ENCODE measurements around the gene CEP350. TPM values are rescaled to one million over a fixed set of nuclear protein-coding genes. Genes with fewer than 3 reads are reported as not detected.

The CEP350 gene
- total and polyA plus RNA-seq, 2 donors (not counting 1 experiment from before 2014, with no cell fraction given): 19.0 to 101 TPM

DNA sequence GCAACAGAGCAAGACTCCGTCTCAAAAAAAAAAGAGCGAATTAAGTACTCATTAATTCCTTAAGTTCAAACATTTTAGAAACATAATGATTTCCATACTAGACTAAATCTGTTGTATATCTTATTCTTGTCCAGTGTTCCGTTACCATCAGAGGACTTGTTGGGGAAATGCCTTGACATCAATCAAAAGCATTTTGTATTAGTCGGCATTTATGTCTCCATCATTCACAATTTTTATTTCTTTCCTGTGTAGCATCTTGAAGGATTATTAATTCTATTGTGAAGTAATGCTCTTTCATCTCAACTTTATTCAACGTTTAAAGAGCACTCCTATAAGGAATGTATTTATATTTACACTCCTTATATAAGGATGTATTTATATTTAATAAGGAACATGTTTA, 117.1 kb downstream of the CEP350 start:
- no peak overlapping the region for H3K9ac ChIP-seq (ENCODE audit: insufficient read depth, low read length)
- H3K79me2 ChIP-seq (ENCODE audit: control insufficient read depth, insufficient read depth, low read length): no peaks in the 10 kb centered on the region
- H3K27me3 ChIP-seq (ENCODE audit: control insufficient read depth, insufficient read depth, low read length): no peaks in the 10 kb centered on the region
- H3K9me3 ChIP-seq (ENCODE audit: control insufficient read depth, insufficient read depth, low read depth, low read length): no peaks in the 10 kb centered on the region
- H3K4me2 ChIP-seq (ENCODE audit: extremely low read depth, insufficient read depth, low read length): no peak overlapping the region
- no peaks in the 10 kb centered on the region for H3K4me1 ChIP-seq (ENCODE audit: control insufficient read depth, extremely low read depth, insufficient read depth, low read length)
- no peak overlapping the region for H3K27ac ChIP-seq (ENCODE audit: insufficient read depth, low read length)
- H2AFZ ChIP-seq (ENCODE audit: low read length): no peak overlapping the region
- no peak for DNase-seq (ENCODE audit: low read depth in 2 of 2)
- no peak overlapping the region for H3K4me3 ChIP-seq (replicated peaks in 1 of 4; ENCODE audit: control extremely low read depth in 1 of 4, insufficient read depth in 1 of 4, low read depth in 3 of 4, low read length in 4 of 4)
- H3K36me3 ChIP-seq (ENCODE audit: control insufficient read depth, insufficient read depth, low read length): peaks cover 2% of the 10 kb centered on the region
- no peaks in the 10 kb centered on the region for H4K20me1 ChIP-seq (ENCODE audit: control insufficient read depth, extremely low read depth, insufficient read depth, low read length)
- no peak for TF ChIP-seq EZH2 (IDR thresholded peaks at IDR 0.05; ENCODE audit: low read length, missing control alignments)
- TF ChIP-seq, protein P1, sequence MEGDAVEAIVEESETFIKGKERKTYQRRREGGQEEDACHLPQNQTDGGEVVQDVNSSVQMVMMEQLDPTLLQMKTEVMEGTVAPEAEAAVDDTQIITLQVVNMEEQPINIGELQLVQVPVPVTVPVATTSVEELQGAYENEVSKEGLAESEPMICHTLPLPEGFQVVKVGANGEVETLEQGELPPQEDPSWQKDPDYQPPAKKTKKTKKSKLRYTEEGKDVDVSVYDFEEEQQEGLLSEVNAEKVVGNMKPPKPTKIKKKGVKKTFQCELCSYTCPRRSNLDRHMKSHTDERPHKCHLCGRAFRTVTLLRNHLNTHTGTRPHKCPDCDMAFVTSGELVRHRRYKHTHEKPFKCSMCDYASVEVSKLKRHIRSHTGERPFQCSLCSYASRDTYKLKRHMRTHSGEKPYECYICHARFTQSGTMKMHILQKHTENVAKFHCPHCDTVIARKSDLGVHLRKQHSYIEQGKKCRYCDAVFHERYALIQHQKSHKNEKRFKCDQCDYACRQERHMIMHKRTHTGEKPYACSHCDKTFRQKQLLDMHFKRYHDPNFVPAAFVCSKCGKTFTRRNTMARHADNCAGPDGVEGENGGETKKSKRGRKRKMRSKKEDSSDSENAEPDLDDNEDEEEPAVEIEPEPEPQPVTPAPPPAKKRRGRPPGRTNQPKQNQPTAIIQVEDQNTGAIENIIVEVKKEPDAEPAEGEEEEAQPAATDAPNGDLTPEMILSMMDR (conservative IDR thresholded peaks at IDR 0.05 in 1 of 2, IDR thresholded peaks at IDR 0.05 in 1 of 2; ENCODE audit: low read depth in 1 of 2, low read length in 2 of 2): no peak

DNA sequence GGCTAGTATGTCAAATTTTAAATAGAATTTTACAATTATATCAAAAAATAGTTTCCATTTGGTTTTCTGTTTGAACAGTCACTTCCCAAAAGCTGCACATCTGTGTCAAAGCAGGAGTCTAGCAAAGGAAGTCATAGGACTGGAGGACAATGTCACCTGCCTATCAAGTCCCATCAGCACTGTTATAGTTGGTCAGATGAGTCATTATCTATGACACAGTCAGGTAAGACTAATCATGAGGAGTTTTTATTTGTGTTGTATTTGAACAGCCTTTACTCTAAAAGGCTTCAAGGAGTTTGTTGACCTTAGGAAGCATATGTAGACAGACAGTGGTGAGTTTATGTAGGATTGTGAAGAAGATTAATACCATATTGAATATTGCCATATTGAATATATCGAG, 125.8 kb downstream of the CEP350 start:
- Histone ChIP-seq H4K20me1 (ENCODE audit: control insufficient read depth, extremely low read depth, insufficient read depth, low read length) (no peaks in the 10 kb centered on the region), H3K4me2 (ENCODE audit: extremely low read depth, insufficient read depth, low read length) (no peak overlapping the region), H3K79me2 (ENCODE audit: control insufficient read depth, insufficient read depth, low read length) (no peaks in the 10 kb centered on the region), H3K4me3 (replicated peaks in 1 of 4; ENCODE audit: control extremely low read depth in 1 of 4, insufficient read depth in 1 of 4, low read depth in 3 of 4, low read length in 4 of 4) (no peak overlapping the region), H3K4me1 (ENCODE audit: control insufficient read depth, extremely low read depth, insufficient read depth, low read length) (no peaks in the 10 kb centered on the region), H3K27me3 (ENCODE audit: control insufficient read depth, insufficient read depth, low read length) (no peaks in the 10 kb centered on the region), H3K9ac (ENCODE audit: insufficient read depth, low read length) (no peak overlapping the region), H2AFZ (ENCODE audit: low read length) (no peak overlapping the region), H3K27ac (ENCODE audit: insufficient read depth, low read length) (no peak overlapping the region), H3K9me3 (ENCODE audit: control insufficient read depth, insufficient read depth, low read depth, low read length) (no peaks in the 10 kb centered on the region), H3K36me3 (ENCODE audit: control insufficient read depth, insufficient read depth, low read length) (peaks cover 2% of the 10 kb centered on the region)
- DNase-seq (ENCODE audit: low read depth in 2 of 2): no peak
- TF ChIP-seq, protein P1 (conservative IDR thresholded peaks at IDR 0.05 in 1 of 2, IDR thresholded peaks at IDR 0.05 in 1 of 2; ENCODE audit: low read depth in 1 of 2, low read length in 2 of 2): no peak
- TF ChIP-seq EZH2 (IDR thresholded peaks at IDR 0.05; ENCODE audit: low read length, missing control alignments): no peak

DNA sequence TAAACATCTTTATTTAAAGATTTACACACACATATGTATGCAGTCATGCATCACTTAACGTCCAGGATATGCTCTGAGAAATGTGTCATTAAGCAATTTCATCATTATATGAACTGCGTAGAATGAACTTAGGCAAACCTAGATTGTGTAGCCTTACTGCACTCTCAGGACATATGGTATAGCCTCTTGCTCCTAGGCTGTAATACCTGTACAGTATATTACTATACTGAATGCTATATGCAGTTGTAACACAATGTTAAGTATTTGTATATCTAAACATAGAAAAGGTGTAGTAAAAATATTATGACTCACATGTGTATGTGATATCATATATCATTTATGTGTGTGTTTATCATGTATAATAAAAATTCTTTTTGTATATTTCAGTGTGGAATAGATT, 126.9 kb downstream of the CEP350 start:
- Histone ChIP-seq H3K4me1 (ENCODE audit: control insufficient read depth, extremely low read depth, insufficient read depth, low read length) (no peaks in the 10 kb centered on the region), H3K27me3 (ENCODE audit: control insufficient read depth, insufficient read depth, low read length) (no peaks in the 10 kb centered on the region), H3K36me3 (ENCODE audit: control insufficient read depth, insufficient read depth, low read length) (peaks cover under 1% of the 10 kb centered on the region), H3K27ac (ENCODE audit: insufficient read depth, low read length) (no peak overlapping the region), H3K4me3 (replicated peaks in 1 of 4; ENCODE audit: control extremely low read depth in 1 of 4, insufficient read depth in 1 of 4, low read depth in 3 of 4, low read length in 4 of 4) (no peak overlapping the region), H3K4me2 (ENCODE audit: extremely low read depth, insufficient read depth, low read length) (no peak overlapping the region), H3K79me2 (ENCODE audit: control insufficient read depth, insufficient read depth, low read length) (no peaks in the 10 kb centered on the region), H3K9me3 (ENCODE audit: control insufficient read depth, insufficient read depth, low read depth, low read length) (no peaks in the 10 kb centered on the region), H3K9ac (ENCODE audit: insufficient read depth, low read length) (no peak overlapping the region), H4K20me1 (ENCODE audit: control insufficient read depth, extremely low read depth, insufficient read depth, low read length) (no peaks in the 10 kb centered on the region), H2AFZ (ENCODE audit: low read length) (no peak overlapping the region)
- TF ChIP-seq EZH2 (IDR thresholded peaks at IDR 0.05; ENCODE audit: low read length, missing control alignments): no peak
- TF ChIP-seq, protein P1 (conservative IDR thresholded peaks at IDR 0.05 in 1 of 2, IDR thresholded peaks at IDR 0.05 in 1 of 2; ENCODE audit: low read depth in 1 of 2, low read length in 2 of 2): no peak
- DNase-seq (ENCODE audit: low read depth in 2 of 2): no peak
